Measurements from ENCODE around the gene POGZ.

The POGZ gene, protein sequence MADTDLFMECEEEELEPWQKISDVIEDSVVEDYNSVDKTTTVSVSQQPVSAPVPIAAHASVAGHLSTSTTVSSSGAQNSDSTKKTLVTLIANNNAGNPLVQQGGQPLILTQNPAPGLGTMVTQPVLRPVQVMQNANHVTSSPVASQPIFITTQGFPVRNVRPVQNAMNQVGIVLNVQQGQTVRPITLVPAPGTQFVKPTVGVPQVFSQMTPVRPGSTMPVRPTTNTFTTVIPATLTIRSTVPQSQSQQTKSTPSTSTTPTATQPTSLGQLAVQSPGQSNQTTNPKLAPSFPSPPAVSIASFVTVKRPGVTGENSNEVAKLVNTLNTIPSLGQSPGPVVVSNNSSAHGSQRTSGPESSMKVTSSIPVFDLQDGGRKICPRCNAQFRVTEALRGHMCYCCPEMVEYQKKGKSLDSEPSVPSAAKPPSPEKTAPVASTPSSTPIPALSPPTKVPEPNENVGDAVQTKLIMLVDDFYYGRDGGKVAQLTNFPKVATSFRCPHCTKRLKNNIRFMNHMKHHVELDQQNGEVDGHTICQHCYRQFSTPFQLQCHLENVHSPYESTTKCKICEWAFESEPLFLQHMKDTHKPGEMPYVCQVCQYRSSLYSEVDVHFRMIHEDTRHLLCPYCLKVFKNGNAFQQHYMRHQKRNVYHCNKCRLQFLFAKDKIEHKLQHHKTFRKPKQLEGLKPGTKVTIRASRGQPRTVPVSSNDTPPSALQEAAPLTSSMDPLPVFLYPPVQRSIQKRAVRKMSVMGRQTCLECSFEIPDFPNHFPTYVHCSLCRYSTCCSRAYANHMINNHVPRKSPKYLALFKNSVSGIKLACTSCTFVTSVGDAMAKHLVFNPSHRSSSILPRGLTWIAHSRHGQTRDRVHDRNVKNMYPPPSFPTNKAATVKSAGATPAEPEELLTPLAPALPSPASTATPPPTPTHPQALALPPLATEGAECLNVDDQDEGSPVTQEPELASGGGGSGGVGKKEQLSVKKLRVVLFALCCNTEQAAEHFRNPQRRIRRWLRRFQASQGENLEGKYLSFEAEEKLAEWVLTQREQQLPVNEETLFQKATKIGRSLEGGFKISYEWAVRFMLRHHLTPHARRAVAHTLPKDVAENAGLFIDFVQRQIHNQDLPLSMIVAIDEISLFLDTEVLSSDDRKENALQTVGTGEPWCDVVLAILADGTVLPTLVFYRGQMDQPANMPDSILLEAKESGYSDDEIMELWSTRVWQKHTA (N-terminal part only)

DNA sequence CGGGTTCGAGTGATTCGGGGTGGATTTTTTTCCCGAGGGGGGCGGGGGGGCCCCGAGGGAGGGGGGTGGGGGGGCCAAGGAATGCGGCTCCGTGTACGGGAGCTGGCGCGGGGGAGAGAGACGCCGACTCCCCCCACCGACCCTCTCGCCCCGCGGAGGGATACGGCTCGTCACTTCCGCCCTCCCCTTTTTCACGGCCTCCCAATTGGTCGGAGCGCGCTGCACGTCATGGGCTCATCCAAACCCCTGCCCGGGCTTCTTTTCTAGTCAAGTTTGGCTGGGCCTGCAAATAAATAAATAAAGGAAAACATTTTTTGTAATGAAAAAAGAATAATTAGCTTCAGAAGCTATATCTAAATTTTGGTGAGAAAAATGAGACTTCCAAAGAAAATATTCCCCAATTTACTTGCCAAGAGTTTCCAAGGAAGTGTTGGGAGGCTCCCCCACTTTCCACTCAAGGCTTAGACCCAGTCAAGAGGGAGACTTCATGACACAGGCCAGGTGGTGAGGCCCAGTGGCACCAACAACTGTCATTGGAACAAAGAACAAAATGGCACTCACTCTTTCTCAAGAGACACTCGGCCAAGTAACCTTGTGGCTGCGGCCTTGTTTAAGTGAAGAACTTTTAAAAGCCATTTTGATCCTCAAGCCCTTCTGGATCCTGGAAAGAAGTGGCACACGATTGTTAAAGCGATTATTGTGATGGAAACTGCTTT is at the start of gene POGZ:
Gene POGZ, minus strand, starts transcription at position 164 of the 716 bp plus-strand sequence. CDS start 17,290 bp downstream, outside the sequence.
- DNase-seq (ENCODE audit: low spot score), result peak; percentile 96

DNA sequence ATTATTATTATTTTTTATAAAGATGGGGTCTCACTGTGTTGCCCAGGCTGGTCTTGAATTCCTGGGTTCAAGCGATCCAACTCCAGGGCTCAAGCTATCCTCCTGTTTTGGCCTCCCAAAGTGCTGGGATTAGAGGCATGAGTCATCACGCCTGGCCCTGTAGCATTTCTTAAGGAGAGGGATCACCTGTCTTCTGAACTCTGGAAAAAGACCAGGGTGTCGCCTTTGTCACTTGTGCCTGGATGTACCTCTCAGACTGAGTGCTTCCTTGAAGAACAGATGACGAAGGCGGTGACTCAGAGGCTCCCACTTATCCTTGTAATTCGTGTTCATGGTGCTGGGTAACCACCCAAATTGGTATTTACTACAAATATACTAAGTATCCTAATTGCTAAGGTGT is 49.5 kb upstream of the POGZ start:
- no peak for DNase-seq (ENCODE audit: low spot score)

DNA sequence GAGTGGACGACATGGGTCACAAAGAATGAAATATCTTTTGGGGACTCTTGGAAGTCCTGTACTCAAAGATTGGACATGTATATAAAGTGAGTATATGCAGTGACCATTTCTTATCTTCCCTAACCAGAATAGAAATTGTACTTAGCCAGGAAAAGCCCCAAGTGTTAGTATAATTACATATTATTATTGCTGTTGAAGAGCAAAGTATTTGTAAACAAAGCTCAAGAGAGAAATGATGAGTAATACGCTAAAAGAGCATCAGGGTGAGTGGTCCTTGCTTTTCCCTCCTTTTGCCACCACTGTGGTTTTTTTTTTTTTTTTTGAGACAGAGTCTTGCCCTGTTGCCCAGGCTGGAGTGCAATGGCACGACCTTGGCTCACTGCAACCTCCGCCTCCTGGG is 45.5 kb upstream of the POGZ start:
- no peak for DNase-seq (ENCODE audit: low spot score)

DNA sequence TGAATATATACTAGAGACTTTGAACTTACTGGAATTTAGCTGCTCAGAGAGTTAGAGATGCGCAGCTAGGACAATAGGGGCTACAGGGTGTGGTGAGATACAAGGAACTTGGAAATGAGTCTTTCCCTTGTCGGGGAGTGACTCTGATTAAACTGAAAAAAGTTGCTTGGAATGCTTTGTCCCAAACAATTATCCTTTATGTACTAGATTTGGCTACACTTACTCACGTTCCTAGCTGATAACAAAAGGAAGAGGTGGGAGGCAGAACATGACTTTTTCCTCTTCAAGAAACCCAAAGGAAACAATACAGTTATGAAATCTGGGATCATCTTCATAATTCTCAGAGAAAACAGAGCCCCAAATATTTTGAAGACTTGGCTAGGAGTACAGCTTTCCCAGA is 45.0 kb upstream of the POGZ start:
- no peak for DNase-seq (ENCODE audit: low spot score)

DNA sequence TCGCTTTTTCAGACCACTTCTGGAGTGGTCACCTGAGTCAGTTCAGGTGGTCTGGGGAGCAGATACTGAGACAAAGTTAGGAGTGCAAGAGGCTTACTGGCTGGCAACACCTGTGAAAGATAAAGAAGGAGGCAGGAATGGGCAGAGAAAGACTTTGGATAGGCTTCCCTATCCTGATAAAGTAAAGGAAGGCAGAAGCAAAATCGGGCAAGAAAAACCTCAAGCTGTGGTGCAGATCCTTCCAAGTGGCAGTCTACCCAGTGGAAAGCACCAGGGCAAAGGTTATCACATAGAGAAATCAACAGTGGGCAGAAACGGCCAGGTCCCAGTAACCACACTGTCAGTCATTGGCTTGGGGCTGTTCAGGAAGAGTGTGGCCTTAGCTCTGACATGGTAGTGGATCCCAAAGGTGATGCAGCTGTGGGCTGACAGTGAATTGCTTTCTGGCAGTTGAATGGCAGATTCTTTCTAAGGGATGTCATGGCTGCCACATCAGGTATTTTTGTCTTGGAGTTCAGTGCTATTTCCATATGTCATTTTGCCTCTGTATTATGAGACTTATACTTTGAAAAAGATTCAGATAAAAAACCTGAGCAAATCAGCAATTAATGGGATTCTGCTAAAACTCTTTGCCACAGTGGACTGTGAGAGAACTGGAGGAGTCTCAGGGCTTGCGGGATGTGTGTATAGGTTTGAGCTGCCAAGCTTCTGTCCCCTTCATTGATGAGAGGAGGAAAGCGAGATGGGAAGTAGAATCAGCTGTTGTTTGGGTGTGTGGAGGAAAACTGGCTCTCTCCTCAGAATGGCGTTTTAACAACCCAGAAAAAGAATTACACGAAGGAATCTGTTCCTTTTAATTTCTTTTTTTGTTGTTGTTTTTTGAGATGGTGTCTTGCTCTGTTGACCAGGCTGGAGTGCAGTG is 43.8 kb upstream of the POGZ start:
- DNase-seq (ENCODE audit: low spot score), result no peak

DNA sequence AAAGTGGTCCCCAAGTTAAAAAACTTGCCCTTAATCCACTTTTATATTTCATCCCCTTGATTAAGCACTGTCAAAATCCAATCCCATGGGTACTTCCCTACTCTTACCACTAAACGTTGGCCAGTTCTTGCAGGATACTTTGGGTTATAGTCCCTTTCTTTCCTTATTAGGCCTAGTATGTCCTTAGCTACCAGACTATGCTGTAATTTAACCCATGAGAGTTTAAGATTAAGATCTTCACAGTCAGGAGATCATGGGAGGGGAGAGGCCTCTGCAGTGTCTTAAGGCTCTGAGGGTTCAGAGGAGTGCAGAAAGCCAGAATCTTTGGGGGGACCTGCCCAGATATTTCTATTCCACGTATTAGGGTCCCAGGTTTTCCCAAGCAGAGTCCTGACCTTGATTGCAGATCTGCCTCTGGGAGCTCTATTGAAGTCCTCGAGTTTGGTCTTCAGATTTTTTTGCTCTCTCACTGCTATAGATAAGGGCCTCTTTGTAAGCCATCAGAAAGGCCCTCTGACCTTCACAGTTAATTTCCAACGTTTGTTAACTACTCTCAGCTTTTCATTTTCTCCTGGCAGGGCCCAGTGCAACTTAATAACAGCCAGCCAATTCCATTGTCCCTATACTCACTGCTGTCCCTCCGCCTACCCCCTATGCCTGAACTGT is 42.9 kb upstream of the POGZ start:
- DNase-seq (ENCODE audit: low spot score), result no peak

DNA sequence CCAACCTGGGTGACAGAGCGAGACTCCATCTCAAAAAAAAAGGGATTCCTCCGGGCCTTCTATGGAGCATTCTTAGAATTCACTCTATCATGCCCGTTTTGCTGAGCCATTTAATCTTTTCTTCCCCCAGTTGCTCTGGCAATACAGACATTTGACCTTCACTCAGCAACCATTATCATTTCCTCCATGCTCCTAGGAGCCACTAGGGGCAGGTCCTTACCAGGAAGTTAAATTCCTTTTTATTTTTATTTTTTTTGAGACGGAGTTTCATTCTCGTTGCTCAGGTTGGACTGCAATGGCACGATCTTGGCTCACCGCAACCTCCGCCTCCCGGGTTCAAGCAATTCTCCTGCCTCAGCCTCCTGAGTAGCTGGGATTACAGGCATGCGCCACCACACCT is 42.2 kb upstream of the POGZ start:
- DNase-seq (ENCODE audit: low spot score), result no peak

DNA sequence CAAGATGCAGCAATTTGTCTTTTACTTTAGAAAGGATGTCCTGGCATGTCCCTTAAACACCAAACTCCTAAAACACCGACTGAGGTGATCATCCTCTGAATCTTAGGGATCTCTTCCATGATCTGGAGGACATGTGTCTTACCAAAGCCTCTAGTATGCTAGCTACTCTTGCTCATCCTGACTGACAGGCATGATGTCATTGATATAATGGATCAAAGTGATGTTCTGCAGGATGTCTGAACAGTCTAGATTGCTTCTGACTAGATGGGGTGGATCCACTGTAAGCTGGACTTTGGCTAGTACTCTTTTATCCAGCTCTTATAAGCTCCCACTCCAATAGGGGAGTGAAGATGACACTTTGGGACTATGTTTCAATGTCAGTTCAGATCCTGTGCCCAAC is 40.6 kb upstream of the POGZ start:
- no peak for DNase-seq (ENCODE audit: low spot score)

DNA sequence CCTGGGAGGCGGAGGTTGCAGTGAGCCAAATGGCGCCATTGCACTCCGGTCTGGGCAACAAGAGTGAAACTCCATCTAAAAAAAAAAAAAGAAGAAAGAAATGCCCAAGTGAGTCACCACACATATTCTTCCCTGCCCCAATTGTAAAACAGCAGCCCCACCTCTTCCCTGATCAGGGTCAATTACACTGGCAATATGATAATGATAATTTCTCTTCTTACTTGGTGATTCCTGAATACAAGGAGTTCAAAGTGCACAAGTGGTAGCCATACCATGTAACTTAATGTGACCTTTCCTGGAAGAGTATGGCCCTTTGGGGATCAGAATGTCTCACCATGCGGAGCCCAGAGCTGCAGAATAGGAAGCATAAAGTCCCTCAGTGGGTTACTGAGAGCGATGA is 40.1 kb upstream of the POGZ start:
- no peak for DNase-seq (ENCODE audit: low spot score)

DNA sequence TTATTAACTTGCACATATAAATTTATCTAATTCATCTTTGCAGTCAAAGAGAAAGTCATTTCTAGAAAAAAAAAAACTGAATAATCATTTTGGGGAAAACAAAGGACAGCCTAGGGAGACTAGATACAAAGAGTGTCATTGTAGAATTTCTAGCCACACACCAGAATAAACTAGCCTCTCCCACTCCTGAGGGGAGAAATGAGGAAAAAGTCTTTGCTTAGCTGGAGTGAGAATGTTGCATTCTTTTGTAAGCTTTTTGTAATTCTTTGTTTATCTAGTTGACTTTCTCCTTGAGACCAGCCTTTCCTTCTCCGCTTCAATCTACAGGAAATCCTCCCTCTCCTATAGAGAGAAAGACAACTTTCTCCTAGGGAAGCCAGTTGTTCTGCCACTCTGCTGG is 36.0 kb upstream of the POGZ start:
- DNase-seq (ENCODE audit: low spot score), result no peak

DNA sequence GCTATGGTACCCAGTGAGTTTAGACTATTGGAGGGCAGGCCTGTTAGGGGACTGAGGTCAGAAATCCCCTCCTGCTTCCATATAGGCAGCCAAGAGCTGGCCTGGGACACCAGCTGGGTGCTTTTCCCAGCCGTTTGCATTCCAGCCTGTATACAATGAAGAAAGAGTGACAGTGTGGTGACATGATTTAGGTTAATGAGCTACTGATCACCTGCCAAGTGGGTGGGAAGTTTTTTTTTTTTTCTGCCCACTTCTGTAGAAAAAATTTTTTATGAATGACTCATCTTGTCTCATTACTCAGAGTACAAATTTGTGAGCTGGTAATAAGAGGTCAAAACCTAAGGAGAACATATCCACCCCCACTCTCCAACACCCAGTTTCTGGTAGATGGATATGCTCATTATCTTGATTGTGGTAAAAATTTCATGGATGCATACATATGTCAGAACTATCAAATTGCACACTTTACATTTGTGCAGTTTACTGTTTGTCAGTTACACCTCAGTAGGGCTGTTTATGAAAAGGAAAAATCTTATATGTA is 35.5 kb upstream of the POGZ start:
- DNase-seq (ENCODE audit: low spot score), result no peak

DNA sequence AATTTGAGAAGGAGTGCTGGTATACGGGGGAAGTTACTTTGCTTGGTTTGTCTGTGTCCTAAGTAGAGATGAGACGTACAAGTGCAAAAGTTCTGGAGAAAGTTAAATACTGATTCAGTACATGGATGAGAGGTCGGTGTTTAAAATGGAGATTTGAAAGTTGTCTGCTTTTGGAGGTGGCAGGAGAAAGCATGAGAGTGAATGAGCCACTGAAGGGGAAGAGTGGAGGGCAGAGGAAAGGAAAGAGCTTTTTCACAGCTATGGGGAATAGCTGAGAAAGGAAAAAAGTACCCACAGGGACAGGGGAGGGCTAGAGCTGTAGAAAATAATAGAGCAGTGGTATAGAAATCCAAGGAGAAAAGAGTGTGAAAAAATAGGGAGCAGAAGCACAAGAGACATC is 33.7 kb upstream of the POGZ start:
- DNase-seq (ENCODE audit: low spot score), result no peak

DNA sequence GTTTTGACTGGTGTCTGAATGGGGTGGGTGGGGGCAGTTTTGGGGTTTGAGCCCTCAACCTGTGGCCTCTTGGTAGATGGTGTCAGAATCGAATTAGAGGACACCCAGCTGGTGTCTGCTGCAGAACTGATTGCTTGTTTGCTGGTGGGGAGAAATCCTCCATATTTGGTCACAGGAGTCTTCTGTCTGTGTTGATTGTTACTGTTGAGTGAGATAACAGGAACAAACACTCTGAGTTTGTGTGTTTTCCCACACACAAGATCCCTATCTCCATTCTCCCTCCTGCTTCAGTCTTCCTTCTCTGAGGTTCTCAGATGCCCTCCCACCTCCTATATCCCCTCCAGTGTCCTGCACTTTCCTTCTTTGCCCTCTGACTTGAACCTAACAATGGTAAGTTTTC is 32.8 kb upstream of the POGZ start:
- no peak for DNase-seq (ENCODE audit: low spot score)

DNA sequence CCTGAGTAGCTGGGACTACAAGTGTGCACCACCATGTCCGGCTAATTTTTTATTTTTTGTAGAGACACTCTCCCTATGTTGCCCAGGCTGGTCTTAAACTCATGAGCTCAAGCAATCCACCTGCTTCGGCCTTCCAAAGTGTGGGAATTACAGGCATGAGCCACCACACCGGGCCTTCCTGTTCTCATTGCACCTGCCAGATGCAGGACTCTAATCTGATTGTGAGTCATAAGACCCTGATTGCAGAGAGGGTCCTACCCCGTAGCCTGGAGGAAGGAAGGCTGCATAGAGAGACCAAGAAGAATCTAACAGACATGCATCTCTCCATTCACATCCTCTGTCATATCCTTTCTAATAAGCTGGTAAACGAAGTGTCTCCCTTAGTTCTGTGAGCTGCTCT is 32.3 kb upstream of the POGZ start:
- no peak for DNase-seq (ENCODE audit: low spot score)

DNA sequence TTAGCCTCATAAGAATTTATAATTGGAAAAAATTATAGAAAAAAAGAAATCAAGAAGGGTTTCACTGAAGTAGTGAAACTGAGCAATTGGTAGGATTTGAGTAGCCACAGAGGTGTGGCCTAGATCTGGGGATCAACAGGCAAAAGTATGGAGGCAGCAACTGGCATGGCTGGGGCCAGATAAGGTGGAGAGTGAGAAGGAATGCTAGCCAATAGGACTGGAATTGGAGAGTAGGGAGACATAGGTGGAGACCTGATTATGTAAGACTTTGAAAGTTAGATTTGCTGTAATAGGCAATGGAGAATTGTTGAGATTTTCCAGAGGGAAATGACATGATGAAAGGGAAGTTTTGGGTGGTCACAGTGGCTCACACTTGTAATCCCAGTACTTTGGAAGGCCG is 27.3 kb upstream of the POGZ start:
- no peak for DNase-seq (ENCODE audit: low spot score)

DNA sequence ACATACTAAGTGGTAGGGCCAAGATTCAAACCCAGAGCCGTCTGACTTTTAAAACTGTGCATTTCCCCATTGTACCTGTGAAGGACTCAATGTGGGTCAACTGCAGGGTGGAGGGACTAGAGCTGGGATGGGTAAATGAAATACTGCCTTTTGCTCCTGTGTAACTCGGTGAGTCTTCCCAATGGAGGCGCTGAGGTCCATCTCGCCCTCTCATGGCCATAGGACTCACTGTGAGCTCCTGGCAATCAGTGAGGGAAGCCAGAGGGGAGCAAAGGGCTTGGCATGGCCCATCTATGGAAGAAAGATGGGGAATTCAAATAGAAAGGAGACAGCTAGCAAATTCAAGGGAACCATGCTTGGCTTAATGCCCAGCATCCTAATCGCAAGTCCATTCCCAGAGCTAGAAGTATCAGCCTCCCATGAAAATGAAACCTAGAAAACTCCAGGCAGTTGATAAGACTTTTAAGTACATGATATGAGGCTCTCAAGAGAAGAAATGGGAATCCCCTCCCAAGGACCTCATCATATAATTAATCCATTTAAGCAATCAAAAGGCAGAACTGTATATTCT is 26.5 kb upstream of the POGZ start:
- DNase-seq (ENCODE audit: low spot score), result no peak

DNA sequence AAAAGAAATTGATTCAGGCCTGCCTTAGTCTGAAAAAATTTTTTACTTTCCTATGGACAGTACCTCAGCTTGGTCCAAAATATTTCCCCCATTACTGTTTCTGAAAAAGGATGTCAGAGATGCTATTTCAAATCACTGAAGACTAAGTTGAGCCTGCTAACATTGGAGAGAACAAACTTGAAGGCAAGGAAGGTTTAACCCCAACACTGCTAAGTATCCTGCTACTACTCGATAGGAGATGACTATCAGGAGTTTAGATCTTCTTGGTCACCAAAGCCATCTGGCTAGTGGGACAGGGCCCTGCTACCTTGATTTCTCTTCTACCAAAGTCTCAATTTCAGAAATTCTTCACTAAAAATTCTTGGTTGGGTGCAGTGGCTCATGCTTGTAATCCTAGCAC is 22.7 kb upstream of the POGZ start:
- DNase-seq (ENCODE audit: low spot score), result no peak

DNA sequence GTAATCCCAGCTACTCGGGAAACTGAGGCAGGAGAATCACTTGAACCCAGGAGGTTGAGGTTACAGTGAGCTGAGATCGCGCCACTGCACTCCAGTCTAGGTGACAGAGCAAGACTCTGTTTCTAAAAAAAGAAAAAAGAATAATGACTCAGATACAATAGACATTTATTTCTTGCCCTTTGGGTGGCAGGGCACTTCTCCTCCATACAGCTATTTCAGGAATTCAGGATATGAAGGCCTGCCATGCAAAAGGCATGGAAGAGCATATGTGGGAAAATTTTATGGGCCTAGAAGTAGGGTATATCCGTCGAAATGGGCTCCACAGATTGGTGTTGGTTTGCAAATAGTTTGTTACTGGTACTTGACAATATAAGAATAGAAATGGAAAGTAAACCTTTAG is 20.2 kb upstream of the POGZ start:
- no peak for DNase-seq (ENCODE audit: low spot score)

DNA sequence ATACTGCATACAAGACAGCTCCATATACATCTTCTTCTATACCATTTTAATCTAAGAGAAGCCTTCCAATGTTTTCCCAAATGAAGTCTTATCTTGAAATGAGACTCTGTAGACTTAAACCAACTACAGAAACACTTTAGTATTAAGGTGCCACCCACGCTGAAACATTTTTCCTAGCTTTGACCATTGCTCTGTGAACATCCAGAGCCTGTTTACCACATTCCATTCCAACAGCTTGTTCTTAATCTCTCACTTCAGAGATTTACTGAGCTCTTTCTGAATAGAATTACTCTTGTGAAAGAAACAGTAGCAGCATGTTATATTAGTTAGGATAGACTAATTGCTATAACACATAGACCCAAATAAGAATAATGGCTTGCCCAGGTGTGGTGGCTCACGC is 19.6 kb upstream of the POGZ start:
- DNase-seq (ENCODE audit: low spot score), result no peak

Data from HuH-7.5 (cell line).